NCI-H128 (cell line): ENCODE data around the gene DTD1.

Experiments used
- DNase-seq: peaks from one replicate; lab custom pipeline; 2025; ENCODE audit not compliant: unreplicated experiment; lab: John Stamatoyannopoulos, UW

Gene DTD1

DNA sequence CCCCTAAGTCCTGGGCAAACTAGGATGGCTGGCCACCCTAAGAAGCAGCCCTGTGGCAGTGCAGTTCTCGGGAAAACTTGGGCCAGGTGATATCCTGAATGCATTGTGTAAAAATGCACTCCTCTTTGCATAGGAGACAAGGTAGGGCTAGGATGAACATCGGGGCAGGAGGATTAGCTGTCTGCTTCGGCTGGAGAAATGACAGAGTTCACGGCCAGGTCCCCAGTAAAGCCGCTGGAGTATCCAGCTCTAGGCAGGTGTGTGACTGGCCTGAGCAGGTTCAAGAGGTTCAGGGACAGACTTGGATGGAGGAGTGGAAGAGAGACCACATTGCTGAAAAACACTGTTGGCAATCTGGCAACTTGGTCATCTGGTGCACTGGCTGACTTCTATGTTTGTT lies 26.4 kb downstream of the DTD1 start:
- no peak for DNase-seq

DNA sequence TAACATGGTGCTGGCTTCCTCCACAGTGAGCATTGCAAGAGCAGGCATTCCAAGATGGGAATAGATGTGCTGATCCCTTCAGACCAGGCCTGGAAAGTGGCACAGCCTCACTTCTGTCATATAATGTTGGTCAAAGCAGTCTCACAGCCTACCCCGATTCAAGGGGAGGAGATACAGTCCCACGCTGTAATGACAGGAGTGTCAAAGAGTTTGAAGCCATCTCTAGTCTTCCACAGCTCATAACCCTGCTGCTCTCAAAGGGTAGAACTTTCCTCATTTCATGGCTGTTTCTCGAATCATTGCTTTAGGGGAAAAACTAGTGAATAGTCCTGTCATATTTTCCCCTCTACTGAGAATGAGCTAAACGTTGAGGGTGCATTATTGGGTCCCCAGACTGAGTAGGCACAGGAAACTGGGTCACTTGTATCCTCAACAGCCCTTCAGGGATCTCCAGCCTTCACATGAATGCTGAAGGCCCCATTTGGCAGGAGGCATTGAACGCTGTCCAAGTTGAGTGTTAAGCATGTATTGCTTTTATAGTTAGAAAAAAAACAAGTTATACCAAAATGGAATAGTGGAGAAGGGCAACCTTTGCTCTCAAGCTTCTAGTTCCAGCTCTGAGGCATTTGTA lies 27.3 kb downstream of the DTD1 start:
- DNase-seq: no peak

DNA sequence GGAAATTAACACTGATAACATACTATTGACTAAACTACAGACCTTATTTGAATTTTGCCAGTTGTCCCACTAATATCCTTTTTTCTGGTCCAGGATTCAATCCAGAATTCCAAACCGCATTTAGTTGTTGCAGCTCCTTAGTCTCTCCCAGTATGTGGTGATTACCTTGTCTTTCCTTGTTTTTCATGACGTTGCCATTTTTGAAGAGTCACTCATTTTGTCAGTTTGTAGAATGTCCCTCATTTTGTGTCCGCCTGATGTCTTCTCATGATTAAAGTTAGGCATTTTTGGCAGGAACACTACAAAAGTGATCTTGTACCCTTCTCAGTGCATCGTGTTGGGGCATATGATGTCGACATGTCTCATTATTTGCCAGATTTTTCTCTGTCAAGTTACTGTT lies 33.1 kb downstream of the DTD1 start:
- no peak for DNase-seq

DNA sequence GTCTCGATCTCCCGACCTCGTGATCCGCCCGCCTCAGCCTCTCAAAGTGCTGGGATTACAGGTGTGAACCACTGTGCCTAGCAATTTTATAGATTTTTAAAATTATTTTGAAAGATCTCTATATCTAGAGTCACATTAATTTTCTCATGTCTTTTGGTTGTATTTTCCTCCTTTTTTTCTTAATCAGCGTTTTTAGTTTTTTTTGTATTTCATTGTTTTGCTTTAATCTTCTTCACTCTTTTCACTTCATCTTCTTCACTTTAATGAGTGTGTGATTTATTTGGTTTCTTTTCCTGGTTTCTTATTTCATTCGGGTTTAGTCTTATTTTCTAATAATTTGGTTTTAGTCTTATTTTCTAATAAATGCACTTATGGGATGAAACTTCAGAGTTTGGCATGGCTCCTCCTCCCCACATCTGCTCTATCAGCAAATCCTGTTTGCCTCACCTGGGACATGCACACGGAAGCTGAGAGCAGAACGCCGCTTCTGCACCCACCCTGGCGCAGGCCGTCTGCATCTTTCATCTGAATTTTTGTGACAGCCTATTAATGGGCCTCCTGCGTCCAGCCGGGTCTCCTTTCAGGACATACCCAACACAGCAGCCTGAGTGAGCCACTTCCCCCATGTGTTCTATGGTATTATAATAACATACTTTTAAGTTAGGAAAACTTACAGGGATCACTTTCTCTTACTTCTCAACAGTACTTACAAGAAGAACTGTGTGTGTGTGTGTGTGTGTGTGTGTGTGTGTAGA lies 35.5 kb downstream of the DTD1 start:
- DNase-seq: no peak

DNA sequence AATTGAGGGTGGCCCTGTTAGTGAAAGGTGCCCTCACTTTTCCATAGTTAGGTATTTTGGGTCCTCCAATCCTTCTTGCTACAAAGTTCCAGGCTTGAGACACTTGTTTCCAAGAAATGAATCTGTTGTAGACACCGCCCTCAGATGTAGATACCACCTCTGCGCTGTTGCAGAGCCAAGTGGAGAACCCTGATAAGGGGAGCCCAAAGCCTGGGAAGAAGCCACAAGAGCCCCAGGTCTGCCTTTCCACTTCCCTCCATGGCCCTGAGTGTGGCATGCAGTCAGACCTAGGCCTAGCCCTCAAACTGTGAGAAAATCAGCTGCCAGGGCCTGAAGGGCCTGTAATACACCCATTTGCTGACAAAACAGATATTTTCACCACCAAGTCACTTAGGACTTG lies 37.1 kb downstream of the DTD1 start:
- no peak for DNase-seq

DNA sequence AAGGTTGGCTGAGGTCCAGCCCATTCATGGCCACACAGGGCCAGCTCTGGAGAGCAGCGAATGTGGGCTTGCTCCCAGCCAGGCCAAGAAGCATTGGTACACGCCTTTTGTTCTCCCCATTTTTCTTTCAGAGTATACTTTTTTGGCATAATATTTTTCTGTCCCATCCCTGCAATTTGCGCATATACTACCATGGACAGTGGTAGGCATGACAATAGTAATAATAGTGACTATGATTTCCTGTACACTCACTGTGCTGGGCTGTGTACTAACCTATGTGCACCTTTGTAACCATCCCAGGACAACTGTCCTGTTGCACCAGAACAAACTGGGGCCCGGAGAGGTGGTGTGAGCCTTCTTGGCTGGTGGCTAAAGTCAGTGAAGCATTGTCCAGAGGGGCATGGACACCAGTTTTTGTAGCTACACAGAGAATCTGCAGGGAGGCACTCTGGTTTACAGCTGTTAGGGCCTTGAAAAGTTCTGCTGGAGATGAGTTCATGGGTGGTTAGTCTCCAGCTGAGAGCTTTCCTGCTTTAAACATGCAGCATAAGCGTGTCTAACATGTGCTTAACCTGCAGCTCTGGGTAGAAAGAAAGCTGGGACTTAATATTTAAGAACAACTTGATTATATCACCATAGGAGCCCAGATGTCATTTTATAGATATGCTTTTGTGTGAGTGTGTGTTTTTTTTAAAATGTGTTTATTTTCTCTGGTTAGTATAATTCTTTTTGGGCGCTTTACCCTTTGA lies 38.2 kb downstream of the DTD1 start:
- no peak for DNase-seq

DNA sequence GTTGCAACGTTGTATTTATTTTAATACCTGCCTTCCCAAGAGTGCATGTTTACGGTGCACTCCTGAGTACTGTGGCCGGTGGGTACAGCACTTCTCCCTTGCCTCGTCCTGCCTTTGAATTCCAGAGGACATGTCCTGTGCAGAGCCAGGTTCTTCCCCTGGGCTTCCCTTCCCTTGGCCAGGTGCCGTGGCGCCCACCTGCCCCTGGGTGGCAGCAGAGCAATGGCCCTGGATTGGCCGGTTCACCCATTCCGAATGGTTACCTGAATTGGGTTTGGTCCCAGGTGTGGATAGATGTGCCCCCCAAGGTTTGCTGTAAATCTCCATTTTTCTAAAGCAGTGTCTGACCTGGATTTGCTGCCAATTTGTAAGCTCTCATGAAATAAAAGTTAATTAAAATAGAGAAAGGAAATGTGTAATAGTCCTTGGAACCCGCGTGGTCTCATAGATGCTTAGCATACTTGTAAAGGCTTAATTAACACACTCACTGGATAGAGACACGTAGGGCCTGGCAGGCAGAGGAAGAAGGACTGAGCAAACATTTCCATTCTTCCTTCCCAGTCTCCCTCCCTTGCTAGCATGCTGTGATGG lies 40.6 kb downstream of the DTD1 start:
- no peak for DNase-seq

DNA sequence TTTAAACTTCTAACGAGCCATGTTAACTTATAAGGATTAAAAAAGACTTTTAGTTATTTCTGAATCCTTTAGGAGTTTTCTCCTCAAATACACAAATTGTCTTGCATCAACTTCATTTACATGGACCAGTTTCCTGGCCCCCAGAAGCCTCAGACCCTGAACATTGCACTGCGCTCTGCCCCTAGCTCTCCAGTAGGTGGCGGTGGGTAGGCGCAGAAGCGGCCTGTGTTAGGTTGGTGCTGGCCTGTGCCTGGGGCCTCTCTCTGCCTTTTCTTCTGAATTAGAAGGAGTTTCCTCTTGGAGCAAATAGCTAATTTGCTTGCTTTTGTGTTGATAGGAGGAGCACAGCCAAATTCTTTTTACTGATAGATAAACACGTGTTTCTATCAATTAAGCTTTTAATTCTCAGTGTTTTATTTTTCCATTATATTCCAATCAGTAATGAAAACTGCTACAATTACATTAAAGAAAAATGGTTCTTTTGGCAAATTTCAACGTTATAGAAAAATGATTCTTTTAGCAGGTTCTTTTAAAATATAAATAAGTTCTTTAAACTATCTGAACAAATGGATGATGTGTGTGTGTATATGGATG lies 44.4 kb downstream of the DTD1 start:
- peak; percentile 55 for DNase-seq

DNA sequence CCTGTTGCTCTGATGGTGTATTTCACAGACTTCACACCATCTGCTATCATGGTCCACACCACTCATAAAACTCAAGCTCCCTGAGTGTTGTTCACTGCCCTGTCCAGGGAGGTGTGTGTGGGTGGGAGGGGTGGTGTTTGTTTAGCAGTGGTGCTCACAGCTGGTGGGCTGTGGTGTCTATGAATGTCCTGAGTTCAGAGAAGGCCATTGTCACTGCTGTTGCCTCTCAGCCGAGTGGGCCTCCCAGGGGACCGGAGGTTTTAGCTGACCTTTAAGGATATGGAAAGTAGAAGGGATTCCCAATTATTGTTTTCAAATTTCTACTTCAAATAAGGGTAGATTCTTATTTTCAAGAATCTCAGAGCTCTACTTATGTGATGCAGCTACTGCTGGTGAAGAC lies 45.6 kb downstream of the DTD1 start:
- no peak for DNase-seq

DNA sequence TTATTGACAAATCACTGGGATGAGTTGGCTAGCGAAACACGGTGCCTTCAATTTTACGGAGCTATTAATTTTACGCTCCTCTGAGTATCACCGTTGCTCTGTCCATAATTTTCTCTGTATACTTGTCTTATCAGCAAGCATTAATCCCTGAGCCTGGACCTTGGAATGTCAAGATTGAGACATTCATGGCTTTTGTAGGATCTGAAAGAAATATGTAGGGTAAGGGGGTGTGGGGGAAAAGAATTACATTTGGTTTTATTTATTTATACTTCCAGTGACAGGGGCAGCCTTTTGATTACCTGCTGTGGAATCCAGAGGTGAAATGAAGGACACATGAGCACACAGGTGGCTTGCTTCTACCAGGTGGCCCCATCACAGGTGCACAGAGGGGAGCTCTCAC lies 46.6 kb downstream of the DTD1 start:
- DNase-seq: no peak

DNA sequence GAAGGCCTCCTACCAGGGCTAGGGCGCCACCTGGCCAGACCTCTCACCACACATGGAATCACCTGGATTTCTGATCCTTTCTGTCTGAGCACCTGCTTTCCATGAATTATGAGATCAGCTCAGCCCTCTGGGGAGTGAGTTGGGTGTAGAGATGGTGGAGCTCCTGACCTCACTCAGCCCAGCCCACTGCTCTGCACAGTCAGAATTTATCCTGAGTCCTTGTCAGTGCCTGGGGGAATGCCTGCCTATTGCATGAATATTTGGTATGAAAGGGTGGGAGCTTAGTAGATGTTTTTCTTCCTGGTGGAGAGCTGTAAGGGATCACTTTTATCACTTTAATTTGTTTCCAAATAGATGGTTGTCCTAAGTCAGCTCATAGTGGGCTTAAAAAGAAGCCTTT lies 47.5 kb downstream of the DTD1 start:
- DNase-seq: no peak

DNA sequence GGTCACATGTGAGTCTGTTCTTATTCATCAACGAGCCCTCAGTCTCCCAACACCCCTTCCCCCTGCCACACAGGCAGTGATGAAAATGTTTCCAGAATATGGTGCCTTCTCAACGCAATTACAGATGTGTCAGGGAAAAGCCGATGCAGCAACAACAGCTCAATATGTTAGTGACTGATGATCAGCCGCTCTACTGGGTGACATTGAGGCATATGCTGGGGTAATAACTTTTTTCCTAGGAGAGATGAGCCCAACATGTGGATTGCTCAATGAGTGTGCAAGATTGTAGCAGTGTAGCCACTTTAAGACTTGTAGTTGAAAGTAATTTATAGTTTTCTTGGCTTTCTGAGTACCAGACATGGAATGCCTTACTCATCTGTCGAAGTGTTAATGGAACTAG lies 49.4 kb downstream of the DTD1 start:
- DNase-seq: no peak

DNA sequence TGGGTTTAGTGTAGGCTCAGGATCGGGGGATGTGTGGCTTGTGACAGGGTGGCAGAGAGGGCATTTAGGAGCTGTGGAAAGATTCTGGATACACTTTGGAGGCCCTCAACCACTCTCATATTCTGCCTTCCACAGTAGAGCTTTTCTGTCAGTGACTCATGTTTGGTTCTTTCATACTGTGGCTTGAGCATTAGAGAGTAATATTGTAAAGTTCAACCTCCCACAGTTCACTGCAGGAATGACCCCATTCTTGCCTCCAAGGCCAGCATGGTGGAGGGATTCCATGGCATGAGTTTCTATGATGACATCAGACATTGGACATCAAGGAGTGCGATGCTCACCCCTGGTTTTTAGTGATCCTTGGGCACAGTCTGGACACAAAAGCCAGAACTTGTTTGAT lies 50.9 kb downstream of the DTD1 start:
- DNase-seq: no peak

DNA sequence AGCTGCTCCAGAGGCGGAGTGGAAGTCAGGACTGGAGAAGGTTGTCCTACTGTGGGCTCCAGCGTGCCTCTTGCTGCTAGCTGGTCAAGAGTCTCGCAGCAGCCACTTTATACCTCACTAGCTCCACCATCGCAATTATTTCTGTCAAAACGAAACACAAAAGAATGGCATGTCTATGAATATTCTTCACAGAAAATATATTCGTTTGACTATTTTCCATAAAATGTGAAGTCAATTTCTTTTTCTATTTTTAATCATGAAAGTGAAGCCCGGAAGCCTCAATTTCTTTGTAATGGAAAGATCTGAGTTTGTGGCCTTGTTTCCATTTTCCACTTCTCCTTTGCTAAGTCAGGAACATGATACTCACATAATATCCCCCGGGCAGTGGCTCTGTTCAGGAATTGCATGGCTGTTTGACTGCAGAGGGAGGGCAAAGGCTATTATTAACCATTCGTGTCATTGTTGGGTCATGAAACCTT lies 51.7 kb downstream of the DTD1 start:
- DNase-seq: no peak

DNA sequence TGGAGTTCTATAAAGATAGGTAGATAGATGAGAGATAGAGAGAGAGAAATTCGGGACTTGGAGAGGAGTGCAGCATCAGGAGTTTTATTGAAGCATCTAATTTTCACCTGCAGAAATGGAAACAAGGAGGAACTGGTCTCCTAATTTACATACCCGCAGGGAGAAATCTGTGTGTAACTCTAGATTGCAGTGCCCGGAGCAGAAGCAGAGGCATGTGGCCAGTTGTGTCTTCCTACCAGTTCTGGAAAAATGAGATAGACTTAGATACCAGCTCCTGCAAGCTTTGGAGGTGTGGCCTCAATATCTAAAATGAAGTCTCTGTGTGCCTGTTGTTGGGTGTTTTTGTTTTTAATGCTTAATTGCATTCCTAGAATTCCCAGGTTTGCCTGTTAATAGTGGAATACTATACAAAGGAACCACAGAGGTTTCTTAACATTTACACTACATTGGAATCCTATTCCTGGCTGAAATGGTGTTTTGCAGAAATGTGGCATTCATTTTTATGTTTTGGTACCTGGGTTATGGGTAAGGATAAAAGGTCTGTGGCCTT lies 57.4 kb downstream of the DTD1 start:
- DNase-seq: no peak

DNA sequence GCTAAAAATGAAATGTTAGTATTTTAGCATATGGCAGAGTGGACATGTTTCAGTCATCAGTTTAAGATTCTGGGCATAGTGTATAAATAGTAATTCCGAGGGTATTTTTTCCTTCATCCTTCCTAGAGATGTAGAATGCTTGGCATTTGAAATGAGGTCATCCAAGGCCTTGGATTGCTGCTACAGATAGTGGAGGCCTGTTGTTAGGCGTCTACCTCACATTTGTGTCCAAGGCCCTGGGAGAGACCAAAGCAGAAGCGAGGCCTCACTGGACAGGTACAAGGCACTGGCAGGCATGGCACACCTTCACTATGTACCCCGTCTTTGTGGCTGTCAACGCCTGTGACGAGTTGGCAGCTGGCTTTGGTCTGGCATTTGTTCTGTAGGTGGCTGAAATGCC lies 58.0 kb downstream of the DTD1 start:
- DNase-seq: no peak

DNA sequence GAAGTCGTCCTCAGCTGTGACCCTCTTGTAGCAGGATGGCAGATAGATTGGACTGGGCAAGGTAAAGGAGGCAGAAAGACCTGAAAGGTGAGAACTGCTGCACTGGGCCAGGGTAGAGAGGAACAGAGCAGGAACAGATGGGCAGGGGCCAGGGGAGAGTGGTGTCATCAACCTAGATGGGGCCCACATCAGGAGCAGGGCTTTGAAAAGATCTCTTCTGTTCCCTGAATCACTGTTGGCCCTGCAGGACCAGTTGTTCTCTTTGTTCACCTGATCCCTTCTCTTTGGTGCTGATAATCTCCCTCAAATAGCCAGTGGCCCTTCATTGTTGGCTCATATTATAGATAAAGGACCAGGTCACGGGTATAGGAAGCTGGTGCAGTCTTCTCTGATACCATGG lies 59.9 kb downstream of the DTD1 start:
- no peak for DNase-seq

DNA sequence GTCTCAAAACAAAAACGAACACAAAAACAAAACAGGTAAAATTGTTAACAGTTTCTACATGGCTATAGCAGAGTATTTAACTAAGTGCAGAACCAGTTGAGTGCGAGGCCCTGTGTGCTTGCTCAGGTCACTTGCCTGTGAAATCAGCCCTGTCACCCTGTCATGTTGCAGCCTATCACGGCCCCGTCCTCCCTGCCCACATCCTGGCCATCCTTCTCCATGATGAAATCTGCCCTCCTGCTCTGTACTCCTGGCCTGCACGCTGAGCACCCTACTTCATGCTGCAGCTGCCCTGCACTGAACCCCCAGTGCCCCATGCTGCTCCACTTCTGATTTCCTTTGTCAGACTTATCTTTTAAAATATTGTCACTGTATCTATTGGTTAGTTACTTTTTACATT lies 62.4 kb downstream of the DTD1 start:
- DNase-seq: no peak

DNA sequence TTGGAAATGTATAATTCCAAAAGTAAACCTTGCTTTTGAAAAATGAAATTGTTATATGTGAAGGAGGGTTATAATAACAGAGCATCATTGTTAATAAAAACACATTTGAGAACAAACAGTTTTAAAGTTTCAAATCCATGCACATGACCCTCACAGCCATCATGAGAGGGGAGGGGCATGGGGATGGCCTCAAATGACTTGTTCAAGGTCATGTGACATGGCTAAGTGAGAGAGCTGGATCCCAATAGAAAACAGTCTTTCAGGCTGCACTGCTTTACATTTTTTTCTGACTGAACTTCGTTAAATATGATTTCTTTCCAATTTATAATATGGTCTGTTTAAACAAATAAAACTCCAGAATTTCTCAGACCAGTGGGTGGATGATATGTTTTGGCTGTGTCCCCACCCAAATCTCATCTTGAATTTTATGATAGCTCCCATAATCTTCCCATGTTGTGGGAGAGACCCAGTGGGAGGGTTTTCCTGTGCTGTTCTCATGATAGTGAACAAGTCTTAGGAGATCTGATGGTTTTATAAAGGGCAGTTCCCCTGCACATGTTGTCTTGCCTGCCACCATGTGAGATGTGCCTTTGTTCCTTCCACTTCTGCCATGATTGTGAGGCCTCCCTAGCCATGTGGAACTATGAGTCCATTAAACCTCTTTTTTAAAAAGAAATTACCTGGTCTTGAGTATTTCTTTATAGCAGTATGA lies 66.0 kb downstream of the DTD1 start:
- DNase-seq: no peak

DNA sequence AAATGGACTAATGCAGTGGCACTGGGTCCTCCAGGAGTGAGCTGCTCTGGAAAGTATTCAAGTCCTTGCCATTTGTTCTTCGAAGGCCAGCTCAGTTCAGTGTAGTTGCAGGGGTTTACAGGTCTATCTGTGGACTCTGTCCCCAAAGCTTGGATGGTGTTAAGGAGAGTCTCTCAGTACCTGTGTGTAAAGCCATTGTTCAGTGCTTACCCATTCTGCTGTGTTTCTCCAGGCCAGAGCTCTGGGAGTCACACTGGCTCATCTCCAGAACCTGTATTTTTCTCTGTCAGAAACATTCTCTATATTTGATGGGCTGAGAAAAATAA lies 66.6 kb downstream of the DTD1 start:
- no peak for DNase-seq

DNA sequence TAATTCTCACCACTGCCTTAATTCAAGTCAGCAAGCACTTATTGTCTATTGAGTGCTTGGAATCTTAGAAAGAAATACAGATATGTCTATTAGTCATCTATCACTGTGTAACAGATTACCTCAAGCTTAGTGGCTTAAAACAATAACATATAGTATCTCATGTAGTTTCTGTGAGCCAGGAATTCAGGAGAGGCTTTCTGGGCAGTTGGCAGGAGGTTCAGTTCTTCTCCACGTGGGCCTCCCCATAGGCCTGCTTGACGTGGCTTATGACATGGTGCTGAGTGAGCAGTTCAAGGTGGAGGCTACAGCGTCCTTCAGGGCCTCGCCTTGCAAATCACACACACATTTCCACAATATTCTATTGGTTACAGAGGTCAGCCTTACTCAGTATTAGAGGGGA lies 69.7 kb downstream of the DTD1 start:
- no peak for DNase-seq
